HAP-1 (cell line): ENCODE results near the gene WDCP.

Source experiments
- DNase-seq, 2 experiments: peaks; one replicate each; pipeline ENCODE4 v3.0.0-alpha.2; 2016 to 2020; ENCODE audit warnings: low spot score in 2 of 2
- H3K27me3 ChIP-seq: fragments of 250-450 bp; sonication (Bioruptor Pico); 2 replicates; pipeline ENCODE4 v1.5.1; 2020; ENCODE audit warnings: low read depth, mild to moderate bottlenecking, moderate library complexity
- H3K36me3 ChIP-seq: fragments of 250-450 bp; sonication (Bioruptor Pico); replicated peaks from 2 replicates; pipeline ENCODE4 v1.5.1; 2020; ENCODE audit warnings: mild to moderate bottlenecking
- H3K4me1 ChIP-seq: fragments of 250-450 bp; sonication (Bioruptor Pico); 2 replicates; pipeline ENCODE4 v1.5.1; 2020; ENCODE audit warnings: mild to moderate bottlenecking
- H3K4me3 ChIP-seq: fragments of 250-450 bp; sonication (Bioruptor Pico); 2 replicates; pipeline ENCODE4 v1.5.1; 2020; ENCODE audit warnings: mild to moderate bottlenecking, moderate library complexity
- H3K9me3 ChIP-seq: fragments of 250-450 bp; sonication (Bioruptor Pico); 2 replicates; pipeline ENCODE4 v1.5.1; 2020; ENCODE audit warnings: mild to moderate bottlenecking, moderate library complexity
- in situ Hi-C: fragments of 300-500 bp; cut with MboI; formaldehyde crosslinking; loops from 3 replicates; pipeline ENCODE4 v1.14.3; 2020; ENCODE audit warnings: low sequenced_read_pairs, inconsistent platforms, mixed read lengths

The WDCP gene

GRCh38 chr2:24011250-24012104 lies 35.7 kb downstream of the WDCP start:
- Histone ChIP-seq H3K36me3 (no peaks in the 10 kb centered on the region), H3K9me3 (no peaks in the 10 kb centered on the region), H3K4me3 (no peak overlapping the region), H3K27me3 (no peaks in the 10 kb centered on the region), H3K4me1 (no peaks in the 10 kb centered on the region)
- in situ Hi-C loops, result no loop called here
- no peak for DNase-seq

DNA sequence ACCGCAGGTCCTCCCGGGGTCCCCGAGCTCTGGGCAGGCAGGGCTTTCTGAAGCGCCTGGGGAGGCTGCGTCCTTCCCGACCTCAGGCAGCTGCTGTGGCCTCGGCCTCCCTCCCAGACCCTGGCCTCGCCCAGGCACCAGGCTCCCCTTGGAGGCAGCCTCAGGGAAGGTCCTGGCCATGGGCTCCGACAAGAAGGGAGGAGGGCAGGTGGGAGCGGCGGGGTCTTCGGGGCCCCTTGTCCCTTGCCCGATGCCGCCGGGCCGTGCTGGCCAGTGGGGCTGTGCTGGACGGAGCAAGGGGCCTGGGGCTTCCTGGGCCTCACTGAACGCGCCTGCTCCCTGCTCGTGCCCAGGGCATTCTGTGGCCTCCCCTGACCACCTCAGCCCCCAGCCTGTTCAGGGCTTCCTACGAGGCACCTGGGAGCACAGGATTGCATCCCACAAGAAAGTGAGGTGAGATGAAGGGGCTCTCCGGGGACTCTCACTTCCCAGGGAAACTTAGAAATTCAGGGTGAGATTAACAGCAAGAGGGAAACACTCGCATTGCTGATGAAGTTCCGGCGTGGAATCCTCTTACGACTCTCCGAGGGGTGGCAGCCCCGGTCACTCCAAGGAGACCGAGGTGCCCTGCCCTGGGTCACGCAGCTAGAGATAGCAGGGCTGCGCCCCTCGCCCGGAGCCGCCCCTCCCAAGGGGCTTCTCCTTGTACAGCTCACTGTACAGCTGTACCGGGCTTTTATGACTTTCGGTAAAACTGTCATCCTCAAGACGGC lies 36.5 kb downstream of the WDCP start:
- Histone ChIP-seq H3K4me1 (no peaks in the 10 kb centered on the region), H3K4me3 (no peak overlapping the region), H3K36me3 (no peaks in the 10 kb centered on the region), H3K9me3 (no peaks in the 10 kb centered on the region), H3K27me3 (no peaks in the 10 kb centered on the region)
- in situ Hi-C loops, result no loop called here
- DNase-seq, result no peak

DNA sequence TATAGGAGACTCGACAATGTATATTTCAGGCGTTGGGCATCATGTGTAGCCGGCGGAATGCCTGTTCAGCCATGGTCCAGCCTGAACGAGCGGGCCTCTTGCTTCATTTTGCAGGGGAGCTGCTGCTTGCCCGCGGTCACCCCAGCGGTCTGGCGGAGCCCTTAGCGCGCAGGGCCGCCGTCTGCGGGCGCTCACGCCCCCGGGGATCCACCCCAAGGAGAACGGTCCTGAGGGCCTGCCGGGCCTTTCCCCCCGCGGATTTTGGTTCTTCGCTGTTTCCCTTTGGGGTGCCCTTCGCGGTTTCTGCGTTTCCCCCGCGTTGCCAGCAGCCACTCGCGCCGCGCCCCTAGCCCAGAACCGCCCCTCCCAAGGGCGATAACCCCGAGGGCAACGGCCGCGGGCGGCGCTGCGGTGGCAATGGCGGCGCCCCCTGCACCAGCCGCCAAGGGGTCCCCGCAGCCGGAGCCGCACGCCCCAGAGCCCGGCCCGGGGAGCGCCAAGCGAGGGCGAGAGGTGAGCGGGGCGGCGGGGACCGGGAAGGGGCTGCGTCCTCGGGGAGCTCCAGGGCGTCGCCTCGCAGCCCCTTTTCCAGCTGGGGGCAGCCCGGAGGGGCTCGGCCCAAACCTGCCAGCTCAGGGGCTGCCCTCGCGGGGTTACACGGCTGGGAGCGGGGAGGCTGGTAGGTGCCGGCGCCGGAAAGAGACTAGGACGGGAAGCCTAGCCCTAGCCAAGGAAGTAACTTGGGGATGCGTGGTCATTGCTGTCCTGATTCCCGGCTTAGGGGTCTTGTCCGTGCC lies 37.3 kb downstream of the WDCP start, which contains the start of gene MFSD2B:
Gene MFSD2B, plus strand, starts transcription at position 406 of the 797 bp plus-strand sequence. Its CDS starts 12 bp downstream, at position 418.
- Histone ChIP-seq H3K36me3 (no peaks in the 10 kb centered on the region), H3K9me3 (no peaks in the 10 kb centered on the region), H3K27me3 (no peaks in the 10 kb centered on the region), H3K4me1 (no peaks in the 10 kb centered on the region), H3K4me3 (no peak within 1 kb of the TSS)
- no peak for DNase-seq
- in situ Hi-C loops, result no loop called here

GRCh38 chr2:24009367-24009679 lies 37.9 kb downstream of the WDCP start:
- no peak overlapping the region for H3K4me3 ChIP-seq
- in situ Hi-C loops, result no loop called here

DNA sequence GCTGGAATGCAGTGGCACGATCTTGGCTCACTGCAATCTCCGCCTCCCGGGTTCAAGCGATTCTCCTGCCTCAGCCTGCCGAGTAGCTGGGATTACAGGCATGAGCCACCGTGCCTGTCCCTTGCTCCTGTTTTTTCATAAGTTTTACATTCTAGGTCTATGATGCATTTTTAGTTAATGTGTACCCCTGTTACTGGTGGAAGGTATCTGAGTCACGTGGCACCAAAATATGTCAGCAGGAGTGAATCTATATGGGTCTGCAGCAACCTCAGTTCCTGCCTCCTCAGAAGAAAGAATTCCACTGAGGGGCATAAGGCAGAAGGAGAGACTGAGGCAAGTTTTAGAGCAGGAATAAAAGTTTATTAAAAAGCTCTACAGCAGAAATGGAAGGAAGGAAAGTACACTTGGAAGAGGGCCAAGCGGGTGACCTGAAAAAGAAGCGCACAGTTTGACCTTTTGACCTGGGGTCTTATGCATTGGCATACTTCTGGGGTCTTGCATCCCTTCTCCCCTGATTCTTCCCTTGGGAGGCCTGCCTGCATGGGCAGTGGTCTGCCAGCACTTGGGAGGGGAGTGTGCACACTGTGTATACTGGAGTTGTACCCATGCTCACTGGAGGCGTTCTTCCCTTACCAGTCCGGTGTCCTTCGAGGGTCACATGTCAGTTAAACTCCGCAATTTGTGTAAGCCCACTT lies 38.4 kb downstream of the WDCP start:
- in situ Hi-C loops, result no loop called here
- H3K4me3 ChIP-seq, result no peak overlapping the region

More at GRCh38 chr2:24009367-24009679, 37.9 kb downstream of the WDCP start:
- H3K9me3 ChIP-seq, result no peaks in the 10 kb centered on the region
- DNase-seq, result no peak
- no peaks in the 10 kb centered on the region for H3K4me1 ChIP-seq
- H3K27me3 ChIP-seq, result no peaks in the 10 kb centered on the region
- H3K36me3 ChIP-seq, result no peaks in the 10 kb centered on the region

GRCh38 chr2:24007693-24008092 lies 39.5 kb downstream of the WDCP start:
- no peaks in the 10 kb centered on the region for H3K27me3 ChIP-seq
- no peaks in the 10 kb centered on the region for H3K36me3 ChIP-seq
- peaks cover 8% of the 10 kb centered on the region for H3K4me1 ChIP-seq
- no peaks in the 10 kb centered on the region for H3K9me3 ChIP-seq
- no peak for DNase-seq
- in situ Hi-C loops, result no loop called here
- H3K4me3 ChIP-seq, result no peak overlapping the region

More for the DNA sequence above, 38.4 kb downstream of the WDCP start:
- no peaks in the 10 kb centered on the region; the same call in 1 of the 2 replicates for H3K4me1 ChIP-seq
- no peaks in the 10 kb centered on the region for H3K27me3 ChIP-seq
- no peak for DNase-seq
- H3K9me3 ChIP-seq, result no peaks in the 10 kb centered on the region
- no peaks in the 10 kb centered on the region for H3K36me3 ChIP-seq

- Histone ChIP-seq H3K36me3 (no peaks in the 10 kb centered on the region; the same call in 1 of the 2 replicates), H3K4me1 (peaks cover 21% of the 10 kb centered on the region), H3K4me3 (no peak overlapping the region), H3K27me3 (no peaks in the 10 kb centered on the region), H3K9me3 (no peaks in the 10 kb centered on the region)
- no peak for DNase-seq
- in situ Hi-C loops, result no loop called here
Measured at GRCh38 chr2:23994567-23994966, 52.6 kb downstream of the WDCP start.

GRCh38 chr2:23993736-23994269 lies 53.4 kb downstream of the WDCP start:
- no peaks in the 10 kb centered on the region for H3K27me3 ChIP-seq
- DNase-seq, result no peak
- no peaks in the 10 kb centered on the region for H3K9me3 ChIP-seq
- in situ Hi-C loops, result no loop called here
- H3K36me3 ChIP-seq, result no peaks in the 10 kb centered on the region; the same call in 1 of the 2 replicates
- H3K4me3 ChIP-seq, result no peak overlapping the region
- peaks cover 21% of the 10 kb centered on the region for H3K4me1 ChIP-seq

- no peak overlapping the region for H3K4me3 ChIP-seq
- in situ Hi-C loops, result no loop called here
- H3K27me3 ChIP-seq, result no peaks in the 10 kb centered on the region
- peaks cover 21% of the 10 kb centered on the region for H3K4me1 ChIP-seq
- no peaks in the 10 kb centered on the region for H3K9me3 ChIP-seq
- no peaks in the 10 kb centered on the region; the same call in 1 of the 2 replicates for H3K36me3 ChIP-seq
- DNase-seq, result peak in 1 of 2 experiments; percentile 94
Measured at GRCh38 chr2:23992931-23993330, 54.3 kb downstream of the WDCP start.

DNA sequence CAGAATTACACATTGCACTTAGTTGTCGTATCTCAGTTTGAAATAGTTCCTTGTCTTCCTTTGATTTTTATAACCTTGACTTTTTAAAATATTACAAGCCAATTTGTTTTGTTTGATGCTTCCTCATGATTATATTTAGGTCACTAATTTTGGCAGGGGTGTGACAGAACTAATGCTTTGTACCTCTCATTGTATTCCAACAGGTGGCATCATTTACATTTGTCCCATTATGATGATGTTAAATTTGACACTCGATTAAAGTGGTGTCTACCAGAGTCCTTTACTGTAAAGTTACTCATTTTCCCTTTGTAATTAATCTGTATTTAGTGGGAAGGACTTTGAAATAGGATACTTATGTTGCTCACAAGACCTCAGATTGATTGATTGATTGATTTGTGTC lies 58.8 kb downstream of the WDCP start:
- H3K9me3 ChIP-seq, result no peaks in the 10 kb centered on the region
- DNase-seq, result no peak

More for the DNA sequence above, 58.8 kb downstream of the WDCP start:
- peaks cover 12% of the 10 kb centered on the region for H3K4me1 ChIP-seq
- in situ Hi-C loops, result no loop called here
- H3K4me3 ChIP-seq, result no peak overlapping the region
- peaks cover 17% of the 10 kb centered on the region for H3K36me3 ChIP-seq
- no peaks in the 10 kb centered on the region for H3K27me3 ChIP-seq
